Progenitor cell of endocrine pancreas (in vitro differentiated cells): Measurements from ENCODE around the gene CXCL12. TPM values are rescaled to one million over a fixed set of nuclear protein-coding genes. Genes with fewer than 3 reads are reported as not detected.

Experiments
- DNase-seq: peaks from one replicate; pipeline ENCODE4 v3.0.0; 2021; ENCODE audit warnings: low spot score; ENCODE audit not compliant: unreplicated experiment
- H3K27ac Mint-ChIP-seq: 2 replicates; pipeline ENCODE4 v1.8.0; 2021; ENCODE audit warnings: mild to moderate bottlenecking, moderate library complexity, mixed read lengths
- H3K27me3 Mint-ChIP-seq: 2 replicates; pipeline ENCODE4 v1.8.0; 2021; ENCODE audit warnings: mixed read lengths
- H3K36me3 Mint-ChIP-seq: 2 replicates; pipeline ENCODE4 v1.8.0; 2022; ENCODE audit warnings: mixed read lengths; ENCODE audit not compliant: insufficient read depth
- H3K4me1 Mint-ChIP-seq: 2 replicates; pipeline ENCODE4 v1.8.0; 2021; ENCODE audit warnings: low read depth, mixed read lengths
- H3K4me3 Mint-ChIP-seq: 2 replicates; pipeline ENCODE4 v1.8.0; 2021; ENCODE audit warnings: low read depth, mild to moderate bottlenecking, moderate library complexity, mixed read lengths
- H3K9me3 Mint-ChIP-seq: 2 replicates; pipeline ENCODE4 v1.8.0; 2021; ENCODE audit warnings: low read depth, mixed read lengths
- total RNA-seq: library from RNA; stranded (reverse); gene quantifications from 2 replicates; pipeline ENCODE4 v1.2.1, GENCODE V29; 2021
- TF ChIP-seq, protein P1 (sequence below): fragments of 200-600 bp; sonication (generic); IDR thresholded peaks from one replicate; pipeline ENCODE4 v1.5.0; 2021; ENCODE audit warnings: antibody characterized with exemption, mild to moderate bottlenecking; ENCODE audit not compliant: unreplicated experiment

CXCL12 gene
- total RNA-seq, 1 donor from 2014 or later, result 4.2 TPM

DNA sequence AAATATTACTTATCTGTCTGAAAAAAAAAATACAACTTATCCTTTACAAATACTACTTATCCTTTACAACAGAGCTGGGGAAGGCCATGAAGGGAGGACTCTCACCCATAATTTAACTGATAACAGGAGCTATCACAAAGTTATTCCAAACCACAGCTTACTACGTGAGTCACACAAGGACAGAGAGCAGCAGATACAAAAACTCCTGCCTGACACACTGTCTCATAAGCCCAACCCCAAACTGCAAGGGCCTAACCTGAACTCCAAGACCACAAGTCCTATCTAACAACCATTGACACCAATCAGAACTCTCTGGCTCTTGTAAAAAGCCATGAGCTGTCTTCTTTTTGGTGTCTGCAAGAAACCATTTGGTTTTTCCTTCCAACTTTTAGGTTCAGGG is 28.5 kb upstream of the CXCL12 start:
- Mint-ChIP-seq H3K27me3 (peaks cover 24% of the 10 kb centered on the region), H3K36me3 (no peaks in the 10 kb centered on the region), H3K9me3 (peaks cover 13% of the 10 kb centered on the region), H3K4me3 (no peak overlapping the region), H3K27ac (no peak overlapping the region), H3K4me1 (no peaks in the 10 kb centered on the region)
- no peak for DNase-seq
- TF ChIP-seq, protein P1, sequence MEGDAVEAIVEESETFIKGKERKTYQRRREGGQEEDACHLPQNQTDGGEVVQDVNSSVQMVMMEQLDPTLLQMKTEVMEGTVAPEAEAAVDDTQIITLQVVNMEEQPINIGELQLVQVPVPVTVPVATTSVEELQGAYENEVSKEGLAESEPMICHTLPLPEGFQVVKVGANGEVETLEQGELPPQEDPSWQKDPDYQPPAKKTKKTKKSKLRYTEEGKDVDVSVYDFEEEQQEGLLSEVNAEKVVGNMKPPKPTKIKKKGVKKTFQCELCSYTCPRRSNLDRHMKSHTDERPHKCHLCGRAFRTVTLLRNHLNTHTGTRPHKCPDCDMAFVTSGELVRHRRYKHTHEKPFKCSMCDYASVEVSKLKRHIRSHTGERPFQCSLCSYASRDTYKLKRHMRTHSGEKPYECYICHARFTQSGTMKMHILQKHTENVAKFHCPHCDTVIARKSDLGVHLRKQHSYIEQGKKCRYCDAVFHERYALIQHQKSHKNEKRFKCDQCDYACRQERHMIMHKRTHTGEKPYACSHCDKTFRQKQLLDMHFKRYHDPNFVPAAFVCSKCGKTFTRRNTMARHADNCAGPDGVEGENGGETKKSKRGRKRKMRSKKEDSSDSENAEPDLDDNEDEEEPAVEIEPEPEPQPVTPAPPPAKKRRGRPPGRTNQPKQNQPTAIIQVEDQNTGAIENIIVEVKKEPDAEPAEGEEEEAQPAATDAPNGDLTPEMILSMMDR, result no peak

DNA sequence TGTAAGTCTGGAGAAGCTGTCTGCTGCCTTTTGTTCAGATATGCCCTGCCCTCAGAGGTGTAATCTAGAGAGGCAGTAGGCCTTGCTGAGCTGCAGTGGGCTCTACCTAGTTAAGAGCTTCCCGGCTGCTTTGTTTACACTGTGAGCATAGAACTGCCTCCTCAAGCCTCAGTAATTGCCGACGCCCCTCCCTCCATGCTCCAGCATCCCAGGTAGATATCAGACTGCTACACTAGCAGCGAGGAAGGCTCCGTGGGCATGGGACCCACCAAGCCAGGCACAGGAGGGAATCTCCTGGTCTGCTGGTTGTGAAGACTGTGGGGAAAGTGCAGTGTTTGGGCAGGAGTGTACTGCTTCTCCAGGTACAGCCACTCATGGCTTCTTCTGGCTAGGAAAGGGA is 26.4 kb upstream of the CXCL12 start:
- H3K4me1 Mint-ChIP-seq, result no peaks in the 10 kb centered on the region
- H3K9me3 Mint-ChIP-seq, result peaks cover 16% of the 10 kb centered on the region
- H3K4me3 Mint-ChIP-seq, result no peak overlapping the region
- DNase-seq, result no peak
- TF ChIP-seq, protein P1, result no peak
- no peaks in the 10 kb centered on the region for H3K36me3 Mint-ChIP-seq
- no peak overlapping the region for H3K27ac Mint-ChIP-seq
- peaks cover 19% of the 10 kb centered on the region for H3K27me3 Mint-ChIP-seq

DNA sequence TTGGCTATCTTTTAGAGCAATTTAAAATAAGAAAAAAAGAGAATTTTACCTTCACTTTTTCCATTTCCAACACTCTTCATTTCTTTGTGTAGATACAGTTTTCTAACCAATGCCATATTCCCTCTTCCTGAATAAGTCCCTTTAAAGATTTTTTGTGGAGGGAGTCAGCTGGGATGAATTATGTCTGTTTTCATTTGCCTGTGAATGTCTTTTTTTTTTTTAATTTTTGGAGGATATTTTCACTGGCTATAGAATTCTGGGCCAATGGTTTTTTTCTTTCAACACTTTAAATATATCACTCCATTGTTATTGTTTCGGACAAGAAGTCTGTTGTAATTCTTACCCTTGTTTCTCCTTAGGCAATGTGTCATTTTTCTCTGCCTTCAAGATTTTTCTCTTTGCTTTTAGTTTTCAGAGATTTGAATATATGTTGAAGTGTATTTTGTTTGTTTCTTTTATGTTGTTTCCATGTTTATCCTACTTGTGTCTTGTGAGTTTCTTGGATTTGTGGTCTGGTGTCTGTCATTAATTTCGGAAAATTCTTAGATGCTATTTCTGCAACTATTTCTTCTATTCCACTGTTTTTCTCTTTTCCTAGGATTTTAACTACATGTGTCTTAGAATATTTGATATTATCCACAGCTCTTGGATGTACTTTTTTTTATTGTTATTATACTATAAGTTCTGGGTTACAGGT is 20.0 kb upstream of the CXCL12 start:
- TF ChIP-seq, protein P1, result no peak
- H3K4me1 Mint-ChIP-seq, result peaks cover 7% of the 10 kb centered on the region
- H3K27ac Mint-ChIP-seq, result no peak overlapping the region
- peaks cover 10% of the 10 kb centered on the region for H3K9me3 Mint-ChIP-seq
- no peak for DNase-seq
- peaks cover 17% of the 10 kb centered on the region for H3K27me3 Mint-ChIP-seq
- H3K36me3 Mint-ChIP-seq, result no peaks in the 10 kb centered on the region
- no peak overlapping the region for H3K4me3 Mint-ChIP-seq

DNA sequence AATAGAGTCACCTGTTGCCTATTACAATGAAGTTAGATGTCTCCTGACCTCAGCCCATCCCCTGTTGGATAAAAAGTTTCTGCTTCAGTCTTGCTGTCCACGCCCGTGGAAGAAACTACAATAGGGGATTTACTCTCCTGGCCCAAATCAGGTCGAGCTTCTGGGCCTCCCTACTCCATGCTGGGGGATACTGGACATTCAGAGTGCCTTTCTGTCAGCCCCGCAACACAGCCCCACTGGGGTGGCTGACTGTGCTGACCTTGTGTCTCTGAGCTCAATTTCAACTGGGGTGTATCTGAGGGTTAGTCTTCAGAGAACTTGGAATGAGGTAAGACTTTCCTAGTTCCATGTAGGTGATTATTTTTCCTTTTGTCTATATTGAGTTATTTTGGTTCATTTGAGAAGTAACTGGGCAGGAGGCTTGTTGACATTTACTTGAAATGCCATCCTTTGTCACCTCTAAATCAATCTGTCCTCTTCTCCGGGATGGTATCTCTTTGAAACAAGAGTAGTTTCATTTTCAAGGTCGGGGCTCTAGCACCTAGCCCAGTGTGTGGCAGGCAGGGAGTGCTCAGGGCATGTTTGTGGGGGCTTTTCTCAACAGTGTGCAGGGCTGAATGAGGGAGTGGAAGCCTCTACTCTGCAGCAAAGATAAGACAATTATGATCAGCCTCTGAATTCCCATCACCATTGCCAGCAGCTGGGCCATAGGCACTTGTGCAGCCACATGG is 17.7 kb upstream of the CXCL12 start:
- TF ChIP-seq, protein P1, result no peak
- H3K36me3 Mint-ChIP-seq, result no peaks in the 10 kb centered on the region
- peaks cover 10% of the 10 kb centered on the region for H3K9me3 Mint-ChIP-seq
- no peak overlapping the region for H3K4me3 Mint-ChIP-seq
- peaks cover 25% of the 10 kb centered on the region for H3K27me3 Mint-ChIP-seq
- DNase-seq, result no peak
- peaks cover 9% of the 10 kb centered on the region for H3K4me1 Mint-ChIP-seq
- no peak overlapping the region for H3K27ac Mint-ChIP-seq

DNA sequence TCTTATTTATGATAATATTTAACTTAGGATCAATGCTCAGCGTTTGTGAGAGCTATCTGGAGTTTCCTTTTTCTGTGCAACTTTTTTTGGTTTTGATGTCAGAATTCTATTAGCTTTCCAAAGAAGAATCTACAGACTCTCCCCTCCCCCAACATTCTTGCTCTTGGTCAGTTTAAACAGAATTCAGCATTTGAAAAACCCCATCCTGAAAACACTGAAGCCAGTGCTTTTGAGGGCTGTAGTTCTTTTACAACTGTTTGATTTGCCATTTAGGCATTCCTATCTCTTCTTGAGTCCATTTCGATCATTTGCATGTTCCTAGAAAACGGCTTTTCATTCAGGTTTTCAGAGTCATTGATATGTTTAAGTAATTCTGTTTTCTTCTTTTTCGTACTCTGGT is 15.6 kb upstream of the CXCL12 start:
- H3K36me3 Mint-ChIP-seq, result no peaks in the 10 kb centered on the region
- peaks cover 9% of the 10 kb centered on the region for H3K4me1 Mint-ChIP-seq
- H3K4me3 Mint-ChIP-seq, result no peak overlapping the region
- no peak for DNase-seq
- peaks cover 37% of the 10 kb centered on the region for H3K27me3 Mint-ChIP-seq
- H3K27ac Mint-ChIP-seq, result no peak overlapping the region
- peaks cover 6% of the 10 kb centered on the region for H3K9me3 Mint-ChIP-seq
- TF ChIP-seq, protein P1, result no peak
